Brain pericyte (primary cell): Measurements from ENCODE around the gene SNU13.
"Not testable (repeated sequence)": the region's sequence is repeated elsewhere in the genome, so short reads cannot be mapped to it uniquely, and the experiment has no call there.

Source experiments
- DNase-seq: peaks from one replicate; pipeline ENCODE4 v3.0.0-alpha.2; 2012; ENCODE audit warnings: low read depth, low spot score

The SNU13 gene

GRCh38 chr22:41688365-41689211, at the start of gene SNU13:
TSS of gene SNU13 (minus strand) at chr22:41688867. CDS start at chr22:41688796, 71 bp downstream.
- peak; percentile 76 for DNase-seq

GRCh38 chr22:41733241-41733640, 44.6 kb upstream of the SNU13 start:
- not testable (repeated sequence) for DNase-seq

GRCh38 chr22:41732096-41732772, 43.6 kb upstream of the SNU13 start:
- no peak for DNase-seq

- DNase-seq = no peak
Measured at GRCh38 chr22:41731609-41732008, 42.9 kb upstream of the SNU13 start.

- no peak for DNase-seq
Measured at GRCh38 chr22:41725510-41726110, 36.9 kb upstream of the SNU13 start.

- no peak for DNase-seq
Measured at GRCh38 chr22:41722496-41722895, 33.8 kb upstream of the SNU13 start.

DNA sequence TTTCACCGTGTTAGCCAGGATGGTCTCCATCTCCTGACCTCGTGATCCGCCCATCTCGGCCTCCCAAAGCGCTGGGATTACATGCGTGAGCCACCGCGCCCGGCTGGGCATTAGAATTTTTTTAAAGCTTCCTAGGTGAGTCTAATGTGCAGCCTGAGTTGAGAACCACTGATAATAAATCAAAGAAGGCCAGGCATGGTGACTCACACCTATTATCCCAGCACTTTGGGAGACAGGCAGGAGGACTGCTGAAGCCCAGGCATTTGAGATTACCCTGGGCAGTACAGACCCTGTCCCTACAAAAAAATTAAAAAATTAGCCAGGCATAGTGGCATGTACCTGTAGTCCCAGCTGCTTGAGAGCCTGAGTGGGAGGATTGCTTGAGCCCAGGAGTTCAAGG, 24.3 kb upstream of the SNU13 start:
- DNase-seq = no peak

DNA sequence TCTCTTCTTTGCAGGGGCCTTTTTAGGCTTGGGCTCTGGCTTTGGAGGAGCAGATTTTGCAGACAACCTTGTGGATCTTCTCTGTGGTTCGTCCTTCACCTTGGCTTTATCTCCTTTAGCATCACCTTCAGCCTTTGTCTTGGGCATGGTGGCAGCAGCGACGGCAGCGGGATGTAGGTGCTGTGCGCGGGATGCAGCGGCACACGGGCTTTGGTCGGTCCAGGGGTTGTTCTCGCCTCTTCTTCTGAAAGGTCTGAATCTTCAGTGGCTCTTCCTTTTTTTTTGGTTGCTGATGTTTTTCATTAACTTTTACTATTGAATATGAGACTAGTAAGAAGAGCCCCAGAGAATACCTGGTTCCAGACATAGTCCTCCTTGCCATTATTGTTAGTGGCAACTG, 20.7 kb upstream of the SNU13 start:
- no peak for DNase-seq

DNA sequence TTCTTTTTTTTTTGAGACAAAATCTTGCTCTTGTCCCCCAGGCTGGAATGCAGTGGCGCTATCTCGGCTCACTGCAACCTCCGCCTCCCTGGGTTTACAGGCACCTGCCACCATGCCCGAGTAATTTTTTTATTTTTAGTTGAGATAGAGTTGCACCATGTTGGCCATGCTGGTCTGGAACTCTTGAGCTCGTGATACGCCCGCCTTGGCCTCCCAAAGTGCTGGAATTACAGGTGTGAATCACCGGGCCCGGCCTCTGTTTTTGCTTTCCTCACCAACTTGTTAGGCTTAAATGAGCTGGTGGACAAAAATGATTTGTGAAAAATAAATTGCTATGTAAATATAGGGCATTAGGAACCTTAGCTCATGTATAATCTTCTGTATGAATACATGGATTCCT, 14.1 kb upstream of the SNU13 start:
- DNase-seq = no peak

DNA sequence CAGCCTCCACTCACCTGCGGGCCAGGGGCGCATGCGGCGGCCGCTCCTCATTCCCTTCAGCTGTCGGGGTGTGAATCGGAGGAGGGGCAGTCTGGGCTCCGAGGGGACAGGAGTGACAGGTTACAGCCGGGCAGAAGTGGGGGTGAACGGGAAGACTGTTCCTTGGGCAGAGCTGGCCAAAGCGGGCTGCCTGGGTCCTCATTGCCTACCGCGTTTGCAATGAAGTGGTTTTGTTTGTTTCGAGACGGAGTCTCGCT, 11.4 kb upstream of the SNU13 start:
- no peak for DNase-seq

DNA sequence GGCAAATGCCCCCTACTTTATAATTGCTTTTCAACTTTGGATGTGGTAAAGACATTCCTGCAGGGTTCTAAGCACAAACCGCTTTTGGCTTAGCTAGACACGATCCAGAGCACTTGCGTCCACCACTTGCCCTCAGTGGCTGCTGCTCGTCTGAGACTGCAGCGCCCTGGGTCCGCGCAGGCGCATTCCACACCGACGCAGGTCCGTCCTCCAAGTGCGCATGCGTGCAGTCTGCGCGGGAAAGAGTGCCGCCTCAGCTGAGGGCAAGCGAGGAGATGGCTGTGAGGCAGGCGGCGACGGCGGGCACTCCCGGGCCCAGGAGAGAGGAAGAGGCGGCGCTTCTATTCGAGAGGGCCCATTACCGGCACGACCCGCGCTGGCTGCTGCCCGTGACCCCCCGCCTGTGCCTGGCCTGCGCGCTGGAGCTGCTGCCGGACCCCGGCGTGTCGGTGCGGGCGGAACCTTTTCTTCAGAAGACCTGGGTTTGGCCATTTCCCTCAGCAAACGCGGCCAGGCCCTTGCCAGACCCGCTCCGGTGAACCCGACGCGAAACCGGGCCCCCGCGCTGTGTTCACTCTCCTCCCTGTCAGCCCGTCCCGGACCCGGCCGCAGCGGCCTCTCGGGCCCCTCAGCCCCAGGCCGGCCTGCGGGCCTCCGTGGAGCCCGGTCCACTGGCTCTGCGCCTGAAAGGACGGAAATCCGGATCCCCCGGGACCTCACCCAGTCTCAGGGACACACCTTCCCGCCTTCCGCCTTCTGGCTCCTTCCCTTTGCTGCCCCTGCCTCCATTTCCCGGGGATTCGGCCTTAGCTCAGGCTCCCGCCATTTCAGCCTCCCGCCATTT, 10.8 kb upstream of the SNU13 start, which contains the start of gene MEI1:
Gene MEI1 (plus strand): TSS at position 240 of the 844 bp plus-strand sequence. CDS start 36 bp downstream, at position 276.
- DNase-seq = no peak

DNA sequence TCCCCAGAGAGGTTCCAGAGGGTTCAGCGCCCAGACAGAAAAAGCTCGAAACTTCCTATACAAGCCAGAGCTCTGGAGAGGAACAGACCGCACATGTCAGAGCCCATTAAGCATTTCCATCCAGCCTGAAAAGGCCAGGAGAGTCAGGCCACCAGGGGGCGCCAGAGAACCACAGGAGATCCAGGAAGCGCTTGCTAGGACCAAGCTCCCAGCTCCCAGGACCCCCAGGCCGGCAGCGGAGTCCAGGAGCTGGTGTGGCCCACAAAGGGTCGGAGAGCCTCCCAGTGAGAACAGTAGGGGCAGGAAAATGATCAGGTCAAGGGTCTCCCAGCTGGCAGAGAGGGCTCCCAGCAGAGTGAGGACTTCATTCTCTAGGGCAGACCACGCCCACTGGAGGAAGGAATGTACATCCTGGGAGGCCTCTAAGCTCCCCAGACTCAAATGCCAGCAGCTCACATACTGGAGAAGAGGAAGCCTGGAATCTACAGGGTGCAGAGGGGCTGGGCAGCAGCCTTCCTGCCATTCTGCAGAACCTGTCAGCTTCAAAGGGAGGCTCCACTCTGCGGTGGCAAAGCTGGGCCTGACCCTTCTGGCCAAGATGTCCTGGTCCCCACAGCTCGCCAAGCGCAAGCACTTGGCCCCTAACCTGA, 8.6 kb upstream of the SNU13 start:
- DNase-seq = peak; percentile 75

GRCh38 chr22:41696703-41697102, 8.0 kb upstream of the SNU13 start:
- DNase-seq = no peak

DNA sequence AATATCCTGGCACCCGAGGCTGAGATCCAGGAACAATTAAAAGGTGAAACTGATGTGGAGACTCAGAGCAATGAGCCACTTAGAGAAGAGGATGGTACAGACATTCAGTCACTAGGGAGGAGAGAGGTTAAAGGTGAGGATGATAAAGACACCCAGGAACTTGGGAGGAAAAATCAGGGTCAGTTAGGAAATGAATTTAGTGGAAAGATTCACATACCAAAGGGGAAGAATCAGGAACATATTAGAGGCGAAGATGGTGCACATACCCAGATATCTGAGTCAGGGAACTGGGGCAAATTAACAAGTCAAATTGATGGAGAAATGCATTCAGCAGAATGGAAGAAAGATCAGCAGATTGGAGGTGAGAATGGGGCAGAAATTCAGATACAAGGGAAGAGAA, 6.5 kb upstream of the SNU13 start:
- no peak for DNase-seq

- DNase-seq = no peak
Measured at GRCh38 chr22:41690476-41690875, 1.8 kb upstream of the SNU13 start.

GRCh38 chr22:41687901-41688364, 734 bp downstream of the SNU13 start:
- no peak for DNase-seq

DNA sequence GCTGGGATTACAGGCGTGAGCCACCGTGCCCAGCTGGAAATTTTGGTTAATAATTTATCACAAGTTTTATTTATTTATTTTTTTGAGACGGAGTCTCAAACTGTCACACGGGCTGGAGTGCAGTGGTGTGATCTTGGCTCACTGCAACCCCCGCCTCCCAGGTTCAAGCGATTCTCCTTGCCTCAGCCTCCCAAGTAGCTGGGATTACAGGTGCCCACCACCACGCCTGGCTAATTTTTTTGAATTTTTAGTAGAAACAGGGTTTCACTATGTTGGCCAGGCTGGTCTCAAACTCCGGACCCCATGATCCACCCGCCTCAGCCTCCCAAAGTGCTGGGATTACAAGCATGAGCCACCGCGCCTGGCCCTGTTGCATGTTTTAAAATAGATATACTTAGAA, 1.8 kb downstream of the SNU13 start:
- not testable (repeated sequence) for DNase-seq

GRCh38 chr22:41684194-41684593, 4.5 kb downstream of the SNU13 start:
- DNase-seq = no peak

DNA sequence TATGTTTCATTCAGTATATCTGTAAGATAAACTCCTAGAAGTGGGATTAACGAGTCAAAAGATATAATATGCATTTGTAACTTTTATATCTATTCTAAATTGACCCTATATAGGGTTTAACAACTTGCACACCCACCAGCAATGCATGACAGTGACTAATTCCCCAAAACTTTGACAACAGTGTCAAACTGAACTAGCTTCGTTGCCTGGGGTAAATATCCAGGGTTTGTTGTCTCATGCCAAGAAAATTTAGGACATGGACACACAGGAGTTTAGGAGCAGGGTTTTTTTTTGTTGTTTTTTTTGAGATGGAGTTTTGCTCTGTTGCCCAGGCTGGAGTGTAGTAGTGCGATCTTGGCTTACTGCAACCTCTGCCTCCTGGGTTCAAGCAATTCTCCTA, 5.1 kb downstream of the SNU13 start:
- DNase-seq = no peak

DNA sequence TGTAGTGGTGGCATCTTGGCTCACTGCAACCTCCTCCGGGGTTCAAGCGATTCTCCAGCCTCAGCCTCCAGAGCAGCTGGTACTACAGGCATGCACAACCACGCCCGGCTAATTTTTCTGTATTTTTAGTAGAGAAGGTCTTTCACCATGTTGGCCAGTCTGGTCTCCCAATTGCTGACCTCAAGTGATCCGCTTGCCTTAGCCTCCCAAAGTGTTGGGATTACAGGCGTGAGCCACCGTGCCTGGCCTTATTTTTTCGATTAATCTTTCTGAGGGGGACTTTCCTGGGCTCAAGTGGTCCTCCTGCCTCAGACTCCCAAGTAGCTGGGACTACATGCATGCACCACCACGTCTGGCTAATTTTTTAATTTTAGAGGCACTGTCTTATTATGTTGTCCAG, 5.6 kb downstream of the SNU13 start:
- DNase-seq = no peak
